IMR-90 (cell line): ENCODE results near the gene GPR107. TPM values are rescaled to one million over a fixed set of nuclear protein-coding genes. Genes with fewer than 3 reads are reported as not detected.

Experiments used
- ATAC-seq: fragments of 200-7000 bp; cut with Tn5 transposase; 2 replicates; pipeline ENCODE4 v1.9.1; 2020; ENCODE audit warnings: low read depth, mild to moderate bottlenecking, moderate library complexity
- BruUV-seq: library from RNA; stranded (reverse); fragments of 400-500 nt; replicated peaks from 2 replicates; lab custom pipeline; 2021; lab: Mats Ljungman, UMichigan
- CTCF ChIA-PET: fragments of 300-600 bp; formaldehyde crosslinking; extraction: SDS; loops from one replicate; lab custom pipeline; 2021; ENCODE audit warnings: antibody characterized with exemption; lab: Yijun Ruan, JAX
- POLR2A ChIA-PET: fragments of 300-600 bp; sonication (Branson Sonifier 250); formaldehyde crosslinking; loops from one replicate; lab custom pipeline; 2022; ENCODE audit warnings: antibody characterized with exemption; ENCODE audit not compliant: unreplicated experiment; lab: Charles Lee
- DNase-seq: peaks from one replicate; pipeline ENCODE4 v3.0.0; 2013
- H2AFZ ChIP-seq: replicated peaks from 2 replicates; pipeline ENCODE3; 2013; ENCODE audit warnings: low read length, mild to moderate bottlenecking; ENCODE audit not compliant: poor library complexity
- H2AK5ac ChIP-seq: 2 replicates; pipeline ENCODE4 v1.6.1; 2013; ENCODE audit warnings: low read depth, low read length, inconsistent platforms
- H2AK9ac ChIP-seq: replicated peaks from 2 replicates; pipeline ENCODE3; 2013; ENCODE audit warnings: mild to moderate bottlenecking, low read depth, low read length, moderate library complexity; ENCODE audit not compliant: poor library complexity
- H2BK120ac ChIP-seq: 2 replicates; pipeline ENCODE4 v1.6.1; 2013; ENCODE audit warnings: low read depth, low read length, inconsistent platforms
- H2BK15ac ChIP-seq: 3 replicates; pipeline ENCODE4 v1.6.1; 2013; ENCODE audit warnings: low read depth, low read length, inconsistent platforms
- H2BK20ac ChIP-seq: 2 replicates; pipeline ENCODE4 v1.6.1; 2013; ENCODE audit warnings: low read depth, mild to moderate bottlenecking, inconsistent platforms, low read length, moderate library complexity
- H2BK5ac ChIP-seq: 2 replicates; pipeline ENCODE4 v1.6.1; 2013; ENCODE audit warnings: mild to moderate bottlenecking, low read depth, low read length, inconsistent platforms; ENCODE audit not compliant: poor library complexity, severe bottlenecking
- H3K14ac ChIP-seq: replicated peaks from 2 replicates; pipeline ENCODE4 v1.6.1; 2013; ENCODE audit warnings: low read depth, low read length, inconsistent platforms
- H3K18ac ChIP-seq: 2 replicates; pipeline ENCODE4 v1.6.1; 2013; ENCODE audit warnings: low read depth, low read length, control low read depth
- H3K23ac ChIP-seq: 2 replicates; pipeline ENCODE4 v1.6.1; 2013; ENCODE audit warnings: low read depth, low read length, inconsistent platforms
- H3K27ac ChIP-seq: 2 replicates; pipeline ENCODE4 v1.5.1; 2013; ENCODE audit warnings: mild to moderate bottlenecking, control low read depth, low read length; ENCODE audit not compliant: insufficient read depth
- H3K27me3 ChIP-seq: 2 replicates; pipeline ENCODE4 v1.6.1; 2013; ENCODE audit warnings: low read length; ENCODE audit not compliant: control insufficient read depth, insufficient read depth
- H3K36me3 ChIP-seq: 2 replicates; pipeline ENCODE4 v1.6.1; 2013; ENCODE audit warnings: low read length, mixed read lengths; ENCODE audit not compliant: control insufficient read depth, insufficient read depth
- H3K4ac ChIP-seq: 2 replicates; pipeline ENCODE4 v1.6.1; 2013; ENCODE audit warnings: low read depth, low read length, inconsistent platforms
- H3K4me1 ChIP-seq: 2 replicates; pipeline ENCODE4 v1.6.1; 2013; ENCODE audit warnings: low read length, mixed read lengths; ENCODE audit not compliant: control insufficient read depth, insufficient read depth
- H3K4me2 ChIP-seq: 2 replicates; pipeline ENCODE4 v1.6.1; 2013; ENCODE audit warnings: low read depth, mild to moderate bottlenecking, control low read depth, low read length, moderate library complexity
- H3K4me3 ChIP-seq: 2 replicates; pipeline ENCODE4 v1.5.1; 2013; ENCODE audit warnings: low read depth, mild to moderate bottlenecking, control low read depth, low read length, moderate library complexity; ENCODE audit not compliant: insufficient read depth
- H3K56ac ChIP-seq: 2 replicates; pipeline ENCODE4 v1.6.1; 2013; ENCODE audit warnings: low read length, inconsistent platforms; ENCODE audit not compliant: insufficient read depth; ENCODE audit errors: extremely low read depth
- H3K79me1 ChIP-seq, 2 experiments: 2 replicates each; pipeline ENCODE4 v1.6.1; 2013; ENCODE audit warnings: low read length in 2 of 2, inconsistent platforms in 1 of 2, low read depth in 1 of 2
- H3K9ac ChIP-seq: 2 replicates; pipeline ENCODE4 v1.6.1; 2013; ENCODE audit warnings: low read depth, low read length, control low read depth
- H3K9me1 ChIP-seq: 2 replicates; pipeline ENCODE4 v1.6.1; 2013; ENCODE audit warnings: low read length, inconsistent platforms; ENCODE audit not compliant: insufficient read depth
- H3K9me3 ChIP-seq: 2 replicates; pipeline ENCODE4 v1.6.1; 2013; ENCODE audit warnings: low read length; ENCODE audit not compliant: control insufficient read depth, insufficient read depth
- H4K20me1 ChIP-seq: 2 replicates; pipeline ENCODE4 v1.6.1; 2013; ENCODE audit warnings: low read length, inconsistent platforms; ENCODE audit not compliant: insufficient read depth
- H4K5ac ChIP-seq: 2 replicates; pipeline ENCODE4 v1.6.1; 2013; ENCODE audit warnings: mild to moderate bottlenecking, low read depth, low read length, control low read depth
- H4K8ac ChIP-seq, 2 experiments: 2 replicates each; pipeline ENCODE4 v1.6.1; 2013; ENCODE audit warnings: low read depth in 2 of 2, low read length in 2 of 2, control low read depth in 1 of 2, inconsistent platforms in 1 of 2
- H4K91ac ChIP-seq: 2 replicates; pipeline ENCODE4 v1.6.1; 2013; ENCODE audit warnings: low read depth, low read length, inconsistent platforms; ENCODE audit not compliant: insufficient read depth
- CHD1 ChIP-seq: IDR thresholded peaks from 2 replicates; pipeline ENCODE4 v1.6.1; 2012; ENCODE audit warnings: low read depth, low read length, improper control_type of control experiment
- FOS ChIP-seq: fragments of 150-350 bp; IDR thresholded peaks from 2 replicates; pipeline ENCODE4 v1.6.1; 2016; ENCODE audit warnings: low read depth, low read length
- MXI1 ChIP-seq: IDR thresholded peaks from 2 replicates; pipeline ENCODE4 v1.6.1; 2012; ENCODE audit warnings: low read depth, mild to moderate bottlenecking, low read length, moderate library complexity, borderline replicate concordance
- NFE2L2 ChIP-seq: fragments of 150-350 bp; IDR thresholded peaks from 2 replicates; pipeline ENCODE4 v1.6.1; 2016; ENCODE audit warnings: low read depth, mild to moderate bottlenecking, low read length
- RAD21 ChIP-seq: IDR thresholded peaks from 2 replicates; pipeline ENCODE4 v1.6.1; 2012; ENCODE audit warnings: low read length, improper control_type of control experiment
- RCOR1 ChIP-seq: IDR thresholded peaks from 2 replicates; pipeline ENCODE4 v1.6.1; 2012; ENCODE audit warnings: mild to moderate bottlenecking, low read length, improper control_type of control experiment; ENCODE audit not compliant: insufficient replicate concordance
- RFX5 ChIP-seq: IDR thresholded peaks from 2 replicates; pipeline ENCODE4 v1.8.0; 2012; ENCODE audit warnings: low read depth, mild to moderate bottlenecking, low read length, moderate library complexity
- SMC3 ChIP-seq: fragments of 150-350 bp; IDR thresholded peaks from 2 replicates; pipeline ENCODE4 v1.6.1; 2016; ENCODE audit warnings: low read depth, mild to moderate bottlenecking, antibody characterized with exemption, low read length, moderate library complexity
- USF2 ChIP-seq: fragments of 150-350 bp; IDR thresholded peaks from 2 replicates; pipeline ENCODE4 v1.6.1; 2017; ENCODE audit warnings: mild to moderate bottlenecking, antibody characterized with exemption, low read length, low read depth
- WGBS, 2 experiments: methylation state at CpG; one replicate each; pipeline versions ENCODE4 v1.1.5 to v1.1.7; 2013; ENCODE audit warnings: missing lambda C conversion rate in 2 of 2; ENCODE audit not compliant: insufficient read length in 1 of 2; ENCODE audit errors: extremely low coverage in 2 of 2; 5-methylcytosine and 5-hydroxymethylcytosine counted together
- dilution Hi-C: fragments of 300-500 bp; cut with HindIII; formaldehyde crosslinking; loops from one replicate; pipeline ENCODE4 v1.14.3; 2018; ENCODE audit warnings: low sequenced_read_pairs; ENCODE audit not compliant: unreplicated experiment
- in situ Hi-C: fragments of 300-500 bp; cut with MboI; formaldehyde crosslinking; loops from 3 replicates; pipeline ENCODE4 v1.14.3; 2019; ENCODE audit warnings: low sequenced_read_pairs, inconsistent platforms, mixed read lengths
- intact Hi-C: fragments of 100-400 bp; cut with micrococcal nuclease; formaldehyde crosslinking; loops from 2 replicates; pipeline ENCODE4 v1.10.0; 2022
- polyA plus RNA-seq, 3 experiments: library from polyadenylated mRNA; depleted of rRNA; stranded (reverse); fragments of >200 nt; gene quantifications; 2 replicates each; pipeline ENCODE4 v1.2.3, GENCODE V29; 2012; ENCODE audit warnings: low replicate concordance in 1 of 3
- total RNA-seq: library from RNA; depleted of rRNA; stranded (reverse); fragments of >200 nt; gene quantifications from 2 replicates; pipeline ENCODE4 v1.2.3, GENCODE V29; 2012

The GPR107 gene
- total and polyA plus RNA-seq, 2 of the 4 experiments (the other 2 are of a cell fraction): 16.7 to 21.6 TPM

GRCh38 chr9:130165579-130165978 lies 111.9 kb downstream of the GPR107 start:
- no peak overlapping the region for H2BK15ac ChIP-seq
- H2BK20ac ChIP-seq: no peak overlapping the region
- H3K23ac ChIP-seq: 0 out of 2 replicates have a peak overlapping the region, but pooled peaks have one; percentile 15
- H2AK5ac ChIP-seq: no peak overlapping the region
- no peak overlapping the region for H2AFZ ChIP-seq
- no peak overlapping the region for H3K56ac ChIP-seq
- no peak overlapping the region for H3K27ac ChIP-seq
- intact Hi-C loops: no loop called here
- H2BK5ac ChIP-seq: no peak overlapping the region
- no CpG with 5 or more reads among the region's 1 CpG for WGBS, 2 experiments
- in situ Hi-C loops: no loop called here
- H3K9me3 ChIP-seq: no peaks in the 10 kb centered on the region
- no peak overlapping the region for H3K4me2 ChIP-seq
- H3K18ac ChIP-seq: no peak overlapping the region
- no peak overlapping the region for H3K14ac ChIP-seq
- no peak overlapping the region for H2AK9ac ChIP-seq
- no TSS peak for BruUV-seq
- CTCF ChIA-PET: no interaction called here
- no peak overlapping the region for H3K9ac ChIP-seq
- POLR2A ChIA-PET: no interaction called here
- H3K4me3 ChIP-seq: no peak overlapping the region
- no peaks in the 10 kb centered on the region for H3K9me1 ChIP-seq
- no peak overlapping the region for H4K5ac ChIP-seq
- ATAC-seq: no peak
- no peak overlapping the region for H4K8ac ChIP-seq
- H4K20me1 ChIP-seq: no peaks in the 10 kb centered on the region; the same call in 1 of the 2 replicates
- TF ChIP-seq CHD1 (no peak), USF2 (no peak), RFX5 (no peak), RAD21 (no peak), RCOR1 (no peak), MXI1 (no peak), NFE2L2 (no peak), SMC3 (no peak), FOS (no peak)
- H3K27me3 ChIP-seq: no peaks in the 10 kb centered on the region
- no peaks in the 10 kb centered on the region for H3K4me1 ChIP-seq
- no peaks in the 10 kb centered on the region for H3K36me3 ChIP-seq
- H4K91ac ChIP-seq: no peak overlapping the region
- no peak overlapping the region for H2BK120ac ChIP-seq
- no peaks in the 10 kb centered on the region for H3K79me1 ChIP-seq
- dilution Hi-C loops: no loop called here
- DNase-seq: no peak
- H3K4ac ChIP-seq: no peak overlapping the region
